CD4-positive, alpha-beta T cell treated with Interleukin-4 for 1 hour (primary cell): ENCODE results near the gene ADIRF.
"Not testable (repeated sequence)": the region's sequence is repeated elsewhere in the genome, so short reads cannot be mapped to it uniquely, and the experiment has no call there.

ENCODE experiments used
- DNase-seq, 2 donors: peaks; one replicate each; pipeline ENCODE4 v3.0.0-alpha.2; 2020 to 2022

The ADIRF gene

GRCh38 chr10:86946213-86947155 lies 21.8 kb upstream of the ADIRF start:
- DNase-seq = no peak

GRCh38 chr10:86947806-86948205 lies 20.5 kb upstream of the ADIRF start:
- DNase-seq = not testable (repeated sequence)

GRCh38 chr10:86950349-86950748 lies 17.9 kb upstream of the ADIRF start:
- peak in 1 of 2 donors; percentile 29 for DNase-seq

GRCh38 chr10:86951184-86951761 lies 17.0 kb upstream of the ADIRF start:
- no peak for DNase-seq

GRCh38 chr10:86952106-86952505 lies 16.2 kb upstream of the ADIRF start:
- no peak for DNase-seq

GRCh38 chr10:86952697-86953096 lies 15.6 kb upstream of the ADIRF start:
- not testable (repeated sequence) for DNase-seq

- no peak for DNase-seq
Measured at GRCh38 chr10:86953747-86954680, 14.3 kb upstream of the ADIRF start.

- DNase-seq = no peak
Measured at GRCh38 chr10:86954681-86955500, 13.4 kb upstream of the ADIRF start.

GRCh38 chr10:86955501-86956194 lies 12.6 kb upstream of the ADIRF start:
- DNase-seq = no peak

- DNase-seq = no peak
Measured at GRCh38 chr10:86956195-86956847, 12.0 kb upstream of the ADIRF start.

GRCh38 chr10:86956848-86957448 lies 11.3 kb upstream of the ADIRF start:
- no peak for DNase-seq

- no peak for DNase-seq
Measured at GRCh38 chr10:86957471-86958115, 10.7 kb upstream of the ADIRF start, which contains the start of gene MMRN2. Gene MMRN2 (minus strand): TSS chr10:86957615. CDS start chr10:86957541, 74 bp downstream.

GRCh38 chr10:86958116-86958900 lies 10.0 kb upstream of the ADIRF start, which contains the start of gene SNCG:
Gene SNCG (plus strand): TSS chr10:86958599. CDS start chr10:86958698, 99 bp downstream.
- DNase-seq = no peak

GRCh38 chr10:86958901-86959736 lies 9.2 kb upstream of the ADIRF start:
- no peak for DNase-seq

- DNase-seq = no peak
Measured at GRCh38 chr10:86959737-86960002, 8.6 kb upstream of the ADIRF start.

GRCh38 chr10:86960003-86960862 lies 8.0 kb upstream of the ADIRF start:
- peak; percentile 35 to 61 for DNase-seq

GRCh38 chr10:86960863-86961434 lies 7.3 kb upstream of the ADIRF start:
- no peak for DNase-seq
